HEK293 (cell line): ENCODE data around the gene ZNF860.

Experiments
- CTCF ChIA-PET: fragments of 350-600 bp; formaldehyde crosslinking; extraction: SDS; loops from one replicate; lab custom pipeline; 2021; ENCODE audit warnings: antibody characterized with exemption; lab: Yijun Ruan, JAX
- POLR2A ChIA-PET: fragments of 300-600 bp; formaldehyde crosslinking; extraction: SDS; loops from one replicate; lab custom pipeline; 2020; ENCODE audit warnings: antibody characterized with exemption, inconsistent platforms; lab: Yijun Ruan, JAX
- H3K27ac ChIP-seq: fragments of 200-500 bp; sonication (Bioruptor generic); 2 replicates; pipeline ENCODE4 v1.5.1; 2014; ENCODE audit warnings: low read depth, low read length, control low read depth, inconsistent platforms; ENCODE audit errors: extremely low read depth
- H3K36me3 ChIP-seq, 2 experiments: fragments of 200-500 bp in 1 of 2; sonication (Bioruptor generic) in 1 of 2; 1 replicate in 1 of 2; 2 replicates in 1 of 2; pipeline ENCODE4 v1.5.1; 2014 to 2017; ENCODE audit warnings: inconsistent platforms in 2 of 2, low read length in 2 of 2; ENCODE audit not compliant: control insufficient read depth in 2 of 2, insufficient read depth in 1 of 2
- H3K4me1 ChIP-seq: fragments of 200-500 bp; sonication (Bioruptor generic); 2 replicates; pipeline ENCODE4 v1.5.1; 2014; ENCODE audit warnings: mild to moderate bottlenecking, low read length, inconsistent platforms; ENCODE audit not compliant: control insufficient read depth, insufficient read depth
- H3K4me3 ChIP-seq: 2 replicates; pipeline ENCODE4 v1.5.1; 2011; ENCODE audit warnings: low read depth, mild to moderate bottlenecking, control low read depth, low read length, moderate library complexity
- H3K9me3 ChIP-seq: fragments of 200-500 bp; sonication (Bioruptor generic); 2 replicates; pipeline ENCODE4 v1.5.1; 2014; ENCODE audit warnings: low read depth, low read length, inconsistent platforms; ENCODE audit not compliant: control insufficient read depth, insufficient read depth
- BCL11A ChIP-seq: fragments of 450-650 bp; formaldehyde crosslinking; IDR thresholded peaks from 2 replicates; pipeline ENCODE4 v1.5.1; 2016; ENCODE audit warnings: low read depth, missing biosample characterization, missing genetic modification characterization
- EGR2 ChIP-seq: fragments of 450-650 bp; formaldehyde crosslinking; IDR thresholded peaks from 2 replicates; pipeline ENCODE4 v1.5.1; 2016; ENCODE audit warnings: low read depth, missing biosample characterization, missing genetic modification characterization
- GLIS2 ChIP-seq: fragments of 450-650 bp; formaldehyde crosslinking; IDR thresholded peaks from 2 replicates; pipeline ENCODE4 v1.5.1; 2016; ENCODE audit warnings: missing biosample characterization, missing genetic modification characterization
- KLF7 ChIP-seq: fragments of 450-650 bp; formaldehyde crosslinking; IDR thresholded peaks from 2 replicates; pipeline ENCODE4 v1.5.1; 2016; ENCODE audit warnings: missing biosample characterization, missing genetic modification characterization, borderline replicate concordance
- KLF8 ChIP-seq: fragments of 450-650 bp; formaldehyde crosslinking; IDR thresholded peaks from 2 replicates; pipeline ENCODE4 v1.5.1; 2016; ENCODE audit warnings: missing biosample characterization, missing genetic modification characterization
- SP3 ChIP-seq: fragments of 450-650 bp; formaldehyde crosslinking; IDR thresholded peaks from 2 replicates; pipeline ENCODE4 v1.5.1; 2016; ENCODE audit warnings: missing biosample characterization, missing genetic modification characterization
- ZBTB8A ChIP-seq: fragments of 450-650 bp; formaldehyde crosslinking; IDR thresholded peaks from 2 replicates; pipeline ENCODE4 v1.5.1; 2016; ENCODE audit warnings: missing biosample characterization, missing genetic modification characterization
- ZFP3 ChIP-seq: fragments of 450-650 bp; formaldehyde crosslinking; IDR thresholded peaks from 2 replicates; pipeline ENCODE4 v1.5.1; 2016; ENCODE audit warnings: low read depth, missing biosample characterization, missing genetic modification characterization
- ZNF335 ChIP-seq: fragments of 450-650 bp; formaldehyde crosslinking; conservative IDR thresholded peaks from 2 replicates; pipeline ENCODE4 v1.5.1; 2016; ENCODE audit warnings: missing biosample characterization, missing genetic modification characterization
- ZNF341 ChIP-seq: fragments of 450-650 bp; formaldehyde crosslinking; IDR thresholded peaks from 2 replicates; pipeline ENCODE4; 2016; ENCODE audit warnings: low read depth, missing biosample characterization, missing genetic modification characterization
- ZNF366 ChIP-seq: fragments of 450-650 bp; formaldehyde crosslinking; conservative IDR thresholded peaks from 2 replicates; pipeline ENCODE4 v1.5.1; 2016; ENCODE audit warnings: missing biosample characterization, missing genetic modification characterization
- ZNF561 ChIP-seq: fragments of 450-650 bp; IDR thresholded peaks from 2 replicates; pipeline ENCODE4 v1.5.1; 2018; ENCODE audit warnings: missing biosample characterization, missing genetic modification characterization, borderline replicate concordance
- ZNF571 ChIP-seq: fragments of 450-650 bp; formaldehyde crosslinking; IDR thresholded peaks from 2 replicates; pipeline ENCODE4 v1.5.0; 2017; ENCODE audit warnings: missing biosample characterization, missing genetic modification characterization
- ZNF596 ChIP-seq: fragments of 450-650 bp; IDR thresholded peaks from 2 replicates; pipeline ENCODE4 v1.5.0; 2018; ENCODE audit warnings: missing biosample characterization, mild to moderate bottlenecking, missing genetic modification characterization, moderate library complexity
- ZNF610 ChIP-seq: fragments of 450-650 bp; formaldehyde crosslinking; IDR thresholded peaks from 2 replicates; pipeline ENCODE4 v1.5.1; 2016; ENCODE audit warnings: missing biosample characterization, missing genetic modification characterization, borderline replicate concordance
- ZNF670 ChIP-seq: fragments of 450-650 bp; formaldehyde crosslinking; IDR thresholded peaks from 2 replicates; pipeline ENCODE4 v1.5.1; 2016; ENCODE audit warnings: missing biosample characterization, missing genetic modification characterization, low read depth
- ZNF768 ChIP-seq: fragments of 450-650 bp; formaldehyde crosslinking; IDR thresholded peaks from 2 replicates; pipeline ENCODE4 v1.5.1; 2018; ENCODE audit warnings: missing biosample characterization, mild to moderate bottlenecking, missing genetic modification characterization
- ZNF837 ChIP-seq: fragments of 450-650 bp; formaldehyde crosslinking; IDR thresholded peaks from 2 replicates; pipeline ENCODE4 v1.5.1; 2016; ENCODE audit warnings: missing biosample characterization, missing genetic modification characterization
- ZNF843 ChIP-seq: fragments of 450-650 bp; formaldehyde crosslinking; IDR thresholded peaks from 2 replicates; pipeline ENCODE4 v1.5.1; 2016; ENCODE audit warnings: missing biosample characterization, missing genetic modification characterization
- ZSCAN30 ChIP-seq: fragments of 450-650 bp; IDR thresholded peaks from 2 replicates; pipeline ENCODE4 v1.5.1; 2018; ENCODE audit warnings: missing biosample characterization, mild to moderate bottlenecking, missing genetic modification characterization, moderate library complexity
- TF ChIP-seq, protein P1 (sequence below): fragments of 450-650 bp; formaldehyde crosslinking; IDR thresholded peaks from 2 replicates; pipeline ENCODE4 v1.5.1; 2016; ENCODE audit warnings: missing biosample characterization, missing genetic modification characterization
- TF ChIP-seq, protein P2 (sequence below): fragments of 450-650 bp; formaldehyde crosslinking; IDR thresholded peaks from 2 replicates; pipeline ENCODE4 v1.5.1; 2016; ENCODE audit warnings: missing biosample characterization, missing genetic modification characterization
- TF ChIP-seq, protein P3 (sequence below): fragments of 450-650 bp; formaldehyde crosslinking; IDR thresholded peaks from 2 replicates; pipeline ENCODE4 v1.5.1; 2016; ENCODE audit warnings: missing biosample characterization, missing genetic modification characterization
- TF ChIP-seq, protein P4 (sequence below): fragments of 450-650 bp; formaldehyde crosslinking; IDR thresholded peaks from 2 replicates; pipeline ENCODE4 v1.5.1; 2016; ENCODE audit warnings: missing biosample characterization, missing genetic modification characterization
- TF ChIP-seq, protein P5 (sequence below): fragments of 450-650 bp; formaldehyde crosslinking; IDR thresholded peaks from 2 replicates; pipeline ENCODE4; 2016; ENCODE audit warnings: missing biosample characterization, missing genetic modification characterization

The ZNF860 gene

DNA sequence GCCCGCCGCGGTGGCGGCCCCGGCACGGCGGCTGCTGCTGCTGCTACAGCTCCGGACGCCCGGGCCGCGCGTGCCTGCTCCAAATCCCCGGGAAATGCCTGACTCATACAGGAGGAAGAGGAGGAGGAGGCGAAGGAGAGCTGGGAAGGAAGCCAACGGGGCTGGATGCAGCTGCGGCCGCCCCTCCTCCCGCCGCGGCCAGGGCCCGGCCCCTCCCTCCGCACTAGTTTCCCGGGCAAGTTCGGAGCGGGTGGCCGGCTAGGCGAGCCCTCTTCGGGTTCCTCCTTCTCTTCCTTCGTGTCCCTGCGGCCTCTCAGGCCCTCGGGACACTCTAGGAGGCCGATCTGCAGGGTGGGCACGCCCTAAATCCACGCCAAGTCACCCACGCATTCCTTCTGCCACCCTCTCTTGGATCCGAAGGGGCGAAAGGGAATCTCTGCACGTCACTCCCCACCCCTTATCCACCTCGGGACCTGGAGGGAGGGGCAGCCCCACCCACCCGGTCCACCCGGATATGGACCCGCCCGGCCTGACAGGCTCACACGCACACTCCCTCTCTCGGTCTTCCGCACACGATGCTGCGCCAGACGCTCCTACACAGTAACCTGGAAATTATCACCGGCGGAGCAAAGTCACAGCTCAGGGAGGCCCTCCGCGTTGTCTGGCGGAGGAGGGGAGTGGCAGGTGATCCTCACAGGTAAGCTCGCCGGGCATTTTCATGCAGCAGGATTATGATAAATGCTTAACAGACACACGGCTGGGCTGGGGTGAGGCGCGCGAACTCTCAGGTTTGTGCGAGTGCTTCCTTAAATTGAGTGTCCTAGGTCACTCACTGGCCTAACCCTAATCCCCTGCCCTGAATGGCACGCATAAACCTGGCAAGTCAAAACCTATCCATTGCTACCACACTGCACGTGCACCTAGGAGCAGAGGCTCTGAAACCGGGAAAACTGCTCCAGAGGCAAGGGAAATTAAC, at the start of gene ZNF860, which contains the start of gene OSBPL10:
Gene ZNF860 (plus strand): TSS at position 545 of the 976 bp plus-strand sequence. CDS start 7,330 bp downstream, outside the sequence.
Gene OSBPL10 (minus strand): TSS at position 57 of the 976 bp plus-strand sequence. CDS start 83 bp downstream, outside the sequence.
- H3K27ac ChIP-seq: peak within 1 kb of the TSS; percentile 77; the same call in 1 of the 2 replicates
- ChIA-PET CTCF (interaction anchor here (0.6 to 0.9 kb wide), 2 partner anchors 9 to 30 kb away, joined by 3 read pairs; no protein-coding TSS in a partner anchor), POLR2A (interaction anchor here (1.2 kb wide), 2 partner anchors 13 to 449 kb away, joined by 4 read pairs; partner anchors contain the start of gene STT3B)
- peaks cover 3% of the 10 kb centered on the region; the same call in 1 of the 2 replicates for H3K4me1 ChIP-seq
- no peaks in the 10 kb centered on the region for H3K9me3 ChIP-seq
- no peaks in the 10 kb centered on the region for H3K36me3 ChIP-seq
- peak within 1 kb of the TSS; percentile 89 for H3K4me3 ChIP-seq
- peak; percentile 35; the same call in 1 of the 2 replicates for TF ChIP-seq ZNF610 (tag by site-specific recombination)
- no peak for TF ChIP-seq ZNF837 (tag by site-specific recombination)
- TF ChIP-seq ZNF335: peak; percentile 60
- TF ChIP-seq ZNF768: no peak
- TF ChIP-seq ZNF596 (tag by site-specific recombination): no peak; the same call in 1 of the 2 replicates
- TF ChIP-seq, protein P1, sequence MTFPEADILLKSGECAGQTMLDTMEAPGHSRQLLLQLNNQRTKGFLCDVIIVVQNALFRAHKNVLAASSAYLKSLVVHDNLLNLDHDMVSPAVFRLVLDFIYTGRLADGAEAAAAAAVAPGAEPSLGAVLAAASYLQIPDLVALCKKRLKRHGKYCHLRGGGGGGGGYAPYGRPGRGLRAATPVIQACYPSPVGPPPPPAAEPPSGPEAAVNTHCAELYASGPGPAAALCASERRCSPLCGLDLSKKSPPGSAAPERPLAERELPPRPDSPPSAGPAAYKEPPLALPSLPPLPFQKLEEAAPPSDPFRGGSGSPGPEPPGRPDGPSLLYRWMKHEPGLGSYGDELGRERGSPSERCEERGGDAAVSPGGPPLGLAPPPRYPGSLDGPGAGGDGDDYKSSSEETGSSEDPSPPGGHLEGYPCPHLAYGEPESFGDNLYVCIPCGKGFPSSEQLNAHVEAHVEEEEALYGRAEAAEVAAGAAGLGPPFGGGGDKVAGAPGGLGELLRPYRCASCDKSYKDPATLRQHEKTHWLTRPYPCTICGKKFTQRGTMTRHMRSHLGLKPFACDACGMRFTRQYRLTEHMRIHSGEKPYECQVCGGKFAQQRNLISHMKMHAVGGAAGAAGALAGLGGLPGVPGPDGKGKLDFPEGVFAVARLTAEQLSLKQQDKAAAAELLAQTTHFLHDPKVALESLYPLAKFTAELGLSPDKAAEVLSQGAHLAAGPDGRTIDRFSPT (tag by site-specific recombination): peak; percentile 52
- TF ChIP-seq ZSCAN30 (tag by site-specific recombination): 0 out of 2 replicates have a peak, but pooled peaks have one; percentile 15
- TF ChIP-seq ZNF571 (tag by site-specific recombination): no peak
- peak; percentile 92 for TF ChIP-seq ZNF341 (tag by site-specific recombination)
- peak; percentile 52; the same call in 1 of the 2 replicates for TF ChIP-seq ZNF843
- TF ChIP-seq EGR2 (tag by site-specific recombination): peak; percentile 67
- TF ChIP-seq SP3 (tag by site-specific recombination): peak; percentile 90
- peak; percentile 56; the same call in 1 of the 2 replicates for TF ChIP-seq ZNF561 (tag by site-specific recombination)
- peak; percentile 25; the same call in 1 of the 2 replicates for TF ChIP-seq ZNF366 (tag by site-specific recombination)
- TF ChIP-seq GLIS2 (tag by site-specific recombination): peak; percentile 46; the same call in 1 of the 2 replicates
- TF ChIP-seq, protein P2, sequence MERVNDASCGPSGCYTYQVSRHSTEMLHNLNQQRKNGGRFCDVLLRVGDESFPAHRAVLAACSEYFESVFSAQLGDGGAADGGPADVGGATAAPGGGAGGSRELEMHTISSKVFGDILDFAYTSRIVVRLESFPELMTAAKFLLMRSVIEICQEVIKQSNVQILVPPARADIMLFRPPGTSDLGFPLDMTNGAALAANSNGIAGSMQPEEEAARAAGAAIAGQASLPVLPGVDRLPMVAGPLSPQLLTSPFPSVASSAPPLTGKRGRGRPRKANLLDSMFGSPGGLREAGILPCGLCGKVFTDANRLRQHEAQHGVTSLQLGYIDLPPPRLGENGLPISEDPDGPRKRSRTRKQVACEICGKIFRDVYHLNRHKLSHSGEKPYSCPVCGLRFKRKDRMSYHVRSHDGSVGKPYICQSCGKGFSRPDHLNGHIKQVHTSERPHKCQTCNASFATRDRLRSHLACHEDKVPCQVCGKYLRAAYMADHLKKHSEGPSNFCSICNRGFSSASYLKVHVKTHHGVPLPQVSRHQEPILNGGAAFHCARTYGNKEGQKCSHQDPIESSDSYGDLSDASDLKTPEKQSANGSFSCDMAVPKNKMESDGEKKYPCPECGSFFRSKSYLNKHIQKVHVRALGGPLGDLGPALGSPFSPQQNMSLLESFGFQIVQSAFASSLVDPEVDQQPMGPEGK (tag by site-specific recombination): peak; percentile 78; the same call in 1 of the 2 replicates
- TF ChIP-seq, protein P3, sequence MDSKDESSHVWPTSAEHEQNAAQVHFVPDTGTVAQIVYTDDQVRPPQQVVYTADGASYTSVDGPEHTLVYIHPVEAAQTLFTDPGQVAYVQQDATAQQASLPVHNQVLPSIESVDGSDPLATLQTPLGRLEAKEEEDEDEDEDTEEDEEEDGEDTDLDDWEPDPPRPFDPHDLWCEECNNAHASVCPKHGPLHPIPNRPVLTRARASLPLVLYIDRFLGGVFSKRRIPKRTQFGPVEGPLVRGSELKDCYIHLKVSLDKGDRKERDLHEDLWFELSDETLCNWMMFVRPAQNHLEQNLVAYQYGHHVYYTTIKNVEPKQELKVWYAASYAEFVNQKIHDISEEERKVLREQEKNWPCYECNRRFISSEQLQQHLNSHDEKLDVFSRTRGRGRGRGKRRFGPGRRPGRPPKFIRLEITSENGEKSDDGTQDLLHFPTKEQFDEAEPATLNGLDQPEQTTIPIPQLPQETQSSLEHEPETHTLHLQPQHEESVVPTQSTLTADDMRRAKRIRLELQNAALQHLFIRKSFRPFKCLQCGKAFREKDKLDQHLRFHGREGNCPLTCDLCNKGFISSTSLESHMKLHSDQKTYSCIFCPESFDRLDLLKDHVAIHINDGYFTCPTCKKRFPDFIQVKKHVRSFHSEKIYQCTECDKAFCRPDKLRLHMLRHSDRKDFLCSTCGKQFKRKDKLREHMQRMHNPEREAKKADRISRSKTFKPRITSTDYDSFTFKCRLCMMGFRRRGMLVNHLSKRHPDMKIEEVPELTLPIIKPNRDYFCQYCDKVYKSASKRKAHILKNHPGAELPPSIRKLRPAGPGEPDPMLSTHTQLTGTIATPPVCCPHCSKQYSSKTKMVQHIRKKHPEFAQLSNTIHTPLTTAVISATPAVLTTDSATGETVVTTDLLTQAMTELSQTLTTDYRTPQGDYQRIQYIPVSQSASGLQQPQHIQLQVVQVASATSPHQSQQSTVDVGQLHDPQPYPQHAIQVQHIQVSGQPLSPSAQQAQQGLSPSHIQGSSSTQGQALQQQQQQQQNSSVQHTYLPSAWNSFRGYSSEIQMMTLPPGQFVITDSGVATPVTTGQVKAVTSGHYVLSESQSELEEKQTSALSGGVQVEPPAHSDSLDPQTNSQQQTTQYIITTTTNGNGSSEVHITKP: peak; percentile 84
- peak; percentile 82; the same call in 1 of the 2 replicates for TF ChIP-seq KLF7
- peak; percentile 50 for TF ChIP-seq ZBTB8A (tag by site-specific recombination)
- TF ChIP-seq ZNF670 (tag by site-specific recombination): no peak
- TF ChIP-seq, protein P4, sequence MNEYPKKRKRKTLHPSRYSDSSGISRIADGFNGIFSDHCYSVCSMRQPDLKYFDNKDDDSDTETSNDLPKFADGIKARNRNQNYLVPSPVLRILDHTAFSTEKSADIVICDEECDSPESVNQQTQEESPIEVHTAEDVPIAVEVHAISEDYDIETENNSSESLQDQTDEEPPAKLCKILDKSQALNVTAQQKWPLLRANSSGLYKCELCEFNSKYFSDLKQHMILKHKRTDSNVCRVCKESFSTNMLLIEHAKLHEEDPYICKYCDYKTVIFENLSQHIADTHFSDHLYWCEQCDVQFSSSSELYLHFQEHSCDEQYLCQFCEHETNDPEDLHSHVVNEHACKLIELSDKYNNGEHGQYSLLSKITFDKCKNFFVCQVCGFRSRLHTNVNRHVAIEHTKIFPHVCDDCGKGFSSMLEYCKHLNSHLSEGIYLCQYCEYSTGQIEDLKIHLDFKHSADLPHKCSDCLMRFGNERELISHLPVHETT: 0 out of 2 replicates have a peak, but pooled peaks have one; percentile 21
- no peak for TF ChIP-seq ZFP3 (tag by site-specific recombination)
- no peak for TF ChIP-seq BCL11A (tag by site-specific recombination)
- TF ChIP-seq KLF8 (tag by site-specific recombination): peak; percentile 89
- TF ChIP-seq, protein P5, sequence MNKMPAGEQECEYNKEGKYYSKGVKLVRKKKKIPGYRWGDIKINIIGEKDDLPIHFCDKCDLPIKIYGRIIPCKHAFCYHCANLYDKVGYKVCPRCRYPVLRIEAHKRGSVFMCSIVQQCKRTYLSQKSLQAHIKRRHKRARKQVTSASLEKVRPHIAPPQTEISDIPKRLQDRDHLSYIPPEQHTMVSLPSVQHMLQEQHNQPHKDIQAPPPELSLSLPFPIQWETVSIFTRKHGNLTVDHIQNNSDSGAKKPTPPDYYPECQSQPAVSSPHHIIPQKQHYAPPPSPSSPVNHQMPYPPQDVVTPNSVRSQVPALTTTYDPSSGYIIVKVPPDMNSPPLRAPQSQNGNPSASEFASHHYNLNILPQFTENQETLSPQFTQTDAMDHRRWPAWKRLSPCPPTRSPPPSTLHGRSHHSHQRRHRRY (tag by site-specific recombination): no peak
